ENCODE data around the gene MARCHF3.
"Not testable (repeated sequence)": the region's sequence is repeated elsewhere in the genome, so short reads cannot be mapped to it uniquely, and the experiment has no call there.

MARCHF3 gene

GRCh38 chr5:126921241-126922091 is 108.9 kb downstream of the MARCHF3 start:
- no peak overlapping the region for H3K4me3 ChIP-seq (ENCODE audit: low read depth, low read length)

- H3K4me3 ChIP-seq (ENCODE audit: low read depth, low read length): no peak overlapping the region
Measured at GRCh38 chr5:126920291-126920690, 110.1 kb downstream of the MARCHF3 start.

- H3K4me3 ChIP-seq (ENCODE audit: low read depth, low read length): no peak overlapping the region
Measured at GRCh38 chr5:126919566-126919965, 110.8 kb downstream of the MARCHF3 start.

- H3K4me3 ChIP-seq (ENCODE audit: low read depth, low read length): no peak overlapping the region
Measured at GRCh38 chr5:126918615-126918957, 111.8 kb downstream of the MARCHF3 start.

- no peak overlapping the region for H3K4me3 ChIP-seq (ENCODE audit: low read depth, low read length)
Measured at GRCh38 chr5:126917918-126918614, 112.3 kb downstream of the MARCHF3 start.

GRCh38 chr5:126915496-126915895 is 114.9 kb downstream of the MARCHF3 start:
- no peak overlapping the region for H3K4me3 ChIP-seq (ENCODE audit: low read depth, low read length)

GRCh38 chr5:126914801-126915436 is 115.4 kb downstream of the MARCHF3 start:
- no peak overlapping the region for H3K4me3 ChIP-seq (ENCODE audit: low read depth, low read length)

GRCh38 chr5:126912616-126913200 is 117.7 kb downstream of the MARCHF3 start:
- H3K4me3 ChIP-seq (ENCODE audit: low read depth, low read length): no peak overlapping the region

GRCh38 chr5:126911986-126912385 is 118.4 kb downstream of the MARCHF3 start:
- no peak overlapping the region for H3K4me3 ChIP-seq (ENCODE audit: low read depth, low read length)

- no peak overlapping the region for H3K4me3 ChIP-seq (ENCODE audit: low read depth, low read length)
Measured at GRCh38 chr5:126909856-126910255, 120.5 kb downstream of the MARCHF3 start.

- H3K4me3 ChIP-seq (ENCODE audit: low read depth, low read length): not testable (repeated sequence)
Measured at GRCh38 chr5:126904407-126904806, 126.0 kb downstream of the MARCHF3 start.

GRCh38 chr5:126900796-126901195 is 129.6 kb downstream of the MARCHF3 start:
- no peak overlapping the region for H3K4me3 ChIP-seq (ENCODE audit: low read depth, low read length)

GRCh38 chr5:126899476-126899875 is 130.9 kb downstream of the MARCHF3 start:
- H3K4me3 ChIP-seq (ENCODE audit: low read depth, low read length): no peak overlapping the region

GRCh38 chr5:126897851-126898630 is 132.3 kb downstream of the MARCHF3 start:
- no peak overlapping the region for H3K4me3 ChIP-seq (ENCODE audit: low read depth, low read length)

GRCh38 chr5:126896170-126896702 is 134.1 kb downstream of the MARCHF3 start:
- no peak overlapping the region for H3K4me3 ChIP-seq (ENCODE audit: low read depth, low read length)

GRCh38 chr5:126895712-126896111 is 134.6 kb downstream of the MARCHF3 start:
- not testable (repeated sequence) for H3K4me3 ChIP-seq (ENCODE audit: low read depth, low read length)

- H3K4me3 ChIP-seq (ENCODE audit: low read depth, low read length): not testable (repeated sequence)
Measured at GRCh38 chr5:126890414-126890813, 139.9 kb downstream of the MARCHF3 start.

GRCh38 chr5:126888175-126888574 is 142.2 kb downstream of the MARCHF3 start:
- H3K4me3 ChIP-seq (ENCODE audit: low read depth, low read length): no peak overlapping the region

GRCh38 chr5:126884269-126884819 is 146.0 kb downstream of the MARCHF3 start:
- no peak overlapping the region for H3K4me3 ChIP-seq (ENCODE audit: low read depth, low read length)

Data from iPS-11a (cell line).